ENCODE measurements around the gene SLC30A2.

Gene SLC30A2

DNA sequence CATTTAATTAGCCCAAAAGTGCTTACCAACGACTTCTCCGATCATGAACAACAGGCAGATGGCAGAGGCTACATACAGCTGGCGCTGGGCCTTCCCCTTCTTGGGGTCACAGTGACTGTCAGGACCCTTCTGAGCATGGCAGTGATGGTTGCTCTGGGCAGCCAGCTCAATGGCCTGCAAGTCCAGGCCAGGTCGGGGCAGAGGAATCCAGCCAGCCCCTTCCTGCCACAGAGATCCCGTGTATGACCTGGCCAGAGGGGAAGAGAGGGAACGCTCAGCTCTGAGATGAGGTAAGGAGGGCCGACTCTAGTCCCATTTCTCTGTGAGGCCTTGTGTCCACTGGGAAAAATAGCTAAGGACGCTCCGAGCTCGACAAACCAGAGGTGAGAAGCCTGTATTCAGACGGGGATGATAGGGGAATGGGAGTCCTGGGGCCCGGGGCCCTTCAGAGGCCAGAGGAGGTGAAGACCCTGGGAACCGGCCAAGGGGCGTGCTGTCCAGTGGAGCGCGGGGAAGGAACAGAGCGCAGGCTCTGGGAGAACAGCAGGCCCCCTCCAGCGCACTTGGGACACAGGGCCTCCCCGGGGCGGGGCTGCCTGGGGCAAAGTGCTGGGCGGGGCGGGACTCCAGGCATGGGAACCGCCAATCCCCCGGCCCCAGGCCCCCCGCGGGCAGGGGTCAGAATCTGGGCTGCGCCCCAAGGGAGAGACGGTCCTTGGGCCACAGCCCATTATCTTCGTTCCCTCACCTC lies 772 bp downstream of the SLC30A2 start:
- no peaks in the 10 kb centered on the region for H3K4me1 ChIP-seq (ENCODE audit: low read length)
- TF ChIP-seq, protein P1, sequence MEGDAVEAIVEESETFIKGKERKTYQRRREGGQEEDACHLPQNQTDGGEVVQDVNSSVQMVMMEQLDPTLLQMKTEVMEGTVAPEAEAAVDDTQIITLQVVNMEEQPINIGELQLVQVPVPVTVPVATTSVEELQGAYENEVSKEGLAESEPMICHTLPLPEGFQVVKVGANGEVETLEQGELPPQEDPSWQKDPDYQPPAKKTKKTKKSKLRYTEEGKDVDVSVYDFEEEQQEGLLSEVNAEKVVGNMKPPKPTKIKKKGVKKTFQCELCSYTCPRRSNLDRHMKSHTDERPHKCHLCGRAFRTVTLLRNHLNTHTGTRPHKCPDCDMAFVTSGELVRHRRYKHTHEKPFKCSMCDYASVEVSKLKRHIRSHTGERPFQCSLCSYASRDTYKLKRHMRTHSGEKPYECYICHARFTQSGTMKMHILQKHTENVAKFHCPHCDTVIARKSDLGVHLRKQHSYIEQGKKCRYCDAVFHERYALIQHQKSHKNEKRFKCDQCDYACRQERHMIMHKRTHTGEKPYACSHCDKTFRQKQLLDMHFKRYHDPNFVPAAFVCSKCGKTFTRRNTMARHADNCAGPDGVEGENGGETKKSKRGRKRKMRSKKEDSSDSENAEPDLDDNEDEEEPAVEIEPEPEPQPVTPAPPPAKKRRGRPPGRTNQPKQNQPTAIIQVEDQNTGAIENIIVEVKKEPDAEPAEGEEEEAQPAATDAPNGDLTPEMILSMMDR (IDR thresholded peaks at IDR 0.05; ENCODE audit: low read depth, low read length) = no peak
- no peak for TF ChIP-seq EZH2phosphoT487 (IDR thresholded peaks at IDR 0.05; ENCODE audit: low read depth)
- no peak overlapping the region for H3K4me2 ChIP-seq (ENCODE audit: low read length)
- no peak overlapping the region for H3K4me3 ChIP-seq (ENCODE audit: low read length)
- H2AFZ ChIP-seq (ENCODE audit: low read depth, low read length) = no peak overlapping the region
- no peaks in the 10 kb centered on the region for H3K79me2 ChIP-seq (ENCODE audit: low read length)
- H3K27ac ChIP-seq (ENCODE audit: low read length) = no peak overlapping the region
- peaks cover 7% of the 10 kb centered on the region; the same call in 1 of the 2 replicates for H3K27me3 ChIP-seq (ENCODE audit: low read depth, low read length)
- no peak overlapping the region for H3K9ac ChIP-seq (ENCODE audit: low read length)
- no peaks in the 10 kb centered on the region for H3K36me3 ChIP-seq (replicated peaks; ENCODE audit: low read depth, low read length)
- no peaks in the 10 kb centered on the region for H4K20me1 ChIP-seq (ENCODE audit: insufficient read depth, low read length)
- H3K9me3 ChIP-seq (ENCODE audit: insufficient read depth, low read length) = no peaks in the 10 kb centered on the region

DNA sequence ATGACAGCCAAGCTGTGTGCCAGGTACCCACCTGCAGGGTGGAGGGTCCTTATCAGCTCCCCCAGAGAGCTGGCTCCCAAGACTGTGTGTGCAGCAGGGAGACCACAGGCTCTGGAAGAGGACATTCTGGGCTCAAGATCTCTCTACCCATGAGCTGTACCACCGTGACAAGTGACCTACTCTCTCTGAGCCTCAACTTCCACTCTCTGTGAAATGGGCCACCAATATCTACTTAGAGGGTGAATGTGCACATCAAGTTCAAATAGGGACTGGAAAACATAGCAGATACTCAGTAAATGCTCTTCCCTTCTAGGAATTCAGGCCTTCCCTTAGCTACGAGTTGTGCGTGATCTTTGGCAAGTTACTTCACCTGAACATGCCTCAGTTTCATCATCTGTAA lies 1.5 kb downstream of the SLC30A2 start:
- Histone ChIP-seq H3K9ac (ENCODE audit: low read length) (no peak overlapping the region), H3K36me3 (replicated peaks; ENCODE audit: low read depth, low read length) (no peaks in the 10 kb centered on the region), H3K79me2 (ENCODE audit: low read length) (no peaks in the 10 kb centered on the region), H3K4me3 (ENCODE audit: low read length) (no peak overlapping the region), H3K4me2 (ENCODE audit: low read length) (no peak overlapping the region), H3K27ac (ENCODE audit: low read length) (no peak overlapping the region), H3K27me3 (ENCODE audit: low read depth, low read length) (peaks cover 7% of the 10 kb centered on the region; the same call in 1 of the 2 replicates), H3K9me3 (ENCODE audit: insufficient read depth, low read length) (no peaks in the 10 kb centered on the region), H3K4me1 (ENCODE audit: low read length) (no peaks in the 10 kb centered on the region), H4K20me1 (ENCODE audit: insufficient read depth, low read length) (no peaks in the 10 kb centered on the region), H2AFZ (ENCODE audit: low read depth, low read length) (no peak overlapping the region)
- TF ChIP-seq EZH2phosphoT487 (IDR thresholded peaks at IDR 0.05; ENCODE audit: low read depth) = no peak
- TF ChIP-seq, protein P1 (IDR thresholded peaks at IDR 0.05; ENCODE audit: low read depth, low read length) = no peak

DNA sequence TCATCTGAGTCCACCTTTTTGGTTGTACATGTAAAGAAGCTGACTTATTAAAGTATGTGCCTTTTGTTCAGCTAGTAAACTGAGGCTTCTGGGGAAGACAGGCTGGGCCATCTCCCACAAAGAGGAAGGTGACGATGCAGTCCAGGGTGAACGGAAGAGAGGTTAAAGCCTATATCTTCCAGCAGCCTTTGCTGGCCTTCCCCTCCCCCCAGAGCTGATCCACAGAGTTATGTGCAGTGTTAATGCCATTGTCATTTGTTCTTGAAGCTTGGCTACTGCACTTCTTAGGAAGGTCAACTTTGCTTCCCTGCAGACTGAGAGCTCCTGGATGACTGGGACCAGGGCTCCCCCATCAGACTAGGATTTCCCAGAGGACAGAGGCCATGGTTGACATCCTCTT lies 2.2 kb downstream of the SLC30A2 start:
- no peak overlapping the region for H3K4me2 ChIP-seq (ENCODE audit: low read length)
- no peaks in the 10 kb centered on the region for H3K36me3 ChIP-seq (replicated peaks; ENCODE audit: low read depth, low read length)
- H3K4me3 ChIP-seq (ENCODE audit: low read length) = no peak overlapping the region
- H3K27ac ChIP-seq (ENCODE audit: low read length) = no peak overlapping the region
- no peaks in the 10 kb centered on the region for H3K9me3 ChIP-seq (ENCODE audit: insufficient read depth, low read length)
- peaks cover 6% of the 10 kb centered on the region; the same call in 1 of the 2 replicates for H3K27me3 ChIP-seq (ENCODE audit: low read depth, low read length)
- H4K20me1 ChIP-seq (ENCODE audit: insufficient read depth, low read length) = no peaks in the 10 kb centered on the region
- no peaks in the 10 kb centered on the region for H3K79me2 ChIP-seq (ENCODE audit: low read length)
- H3K9ac ChIP-seq (ENCODE audit: low read length) = no peak overlapping the region
- no peaks in the 10 kb centered on the region for H3K4me1 ChIP-seq (ENCODE audit: low read length)
- no peak overlapping the region for H2AFZ ChIP-seq (ENCODE audit: low read depth, low read length)
- TF ChIP-seq, protein P1 (IDR thresholded peaks at IDR 0.05; ENCODE audit: low read depth, low read length) = no peak
- no peak for TF ChIP-seq EZH2phosphoT487 (IDR thresholded peaks at IDR 0.05; ENCODE audit: low read depth)

DNA sequence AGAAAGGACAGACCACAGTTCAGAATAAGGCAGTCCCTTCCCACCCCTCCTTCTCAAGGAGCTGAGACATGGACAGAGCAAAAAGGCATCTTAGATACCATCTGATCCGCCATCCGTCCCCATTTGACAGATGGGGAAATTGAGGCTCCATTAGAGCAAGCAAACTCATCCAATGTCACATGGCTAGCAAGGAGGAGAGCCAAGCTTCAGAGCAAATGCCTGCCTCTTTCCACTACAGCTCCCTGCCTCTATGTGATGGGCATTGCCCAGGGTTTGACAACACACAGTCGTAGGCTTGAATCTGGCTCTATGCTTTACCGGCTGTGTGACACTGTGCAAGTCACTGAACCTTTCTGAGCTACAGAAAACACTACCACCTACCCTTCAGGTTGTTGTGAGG lies 3.9 kb downstream of the SLC30A2 start:
- Histone ChIP-seq H3K36me3 (replicated peaks; ENCODE audit: low read depth, low read length) (no peaks in the 10 kb centered on the region), H3K27ac (ENCODE audit: low read length) (no peak overlapping the region), H2AFZ (ENCODE audit: low read depth, low read length) (no peak overlapping the region), H3K4me1 (ENCODE audit: low read length) (no peaks in the 10 kb centered on the region), H3K79me2 (ENCODE audit: low read length) (no peaks in the 10 kb centered on the region), H3K27me3 (ENCODE audit: low read depth, low read length) (no peaks in the 10 kb centered on the region), H3K9me3 (ENCODE audit: insufficient read depth, low read length) (no peaks in the 10 kb centered on the region), H3K4me2 (ENCODE audit: low read length) (no peak overlapping the region), H4K20me1 (ENCODE audit: insufficient read depth, low read length) (no peaks in the 10 kb centered on the region), H3K9ac (ENCODE audit: low read length) (no peak overlapping the region), H3K4me3 (ENCODE audit: low read length) (no peak overlapping the region)
- TF ChIP-seq, protein P1 (IDR thresholded peaks at IDR 0.05; ENCODE audit: low read depth, low read length) = no peak
- no peak for TF ChIP-seq EZH2phosphoT487 (IDR thresholded peaks at IDR 0.05; ENCODE audit: low read depth)

Measured in OCI-LY3 (cell line).